HCT116 (cell line): Measurements from ENCODE around the gene BMP15. TPM values are rescaled to one million over a fixed set of nuclear protein-coding genes. Genes with fewer than 3 reads are reported as not detected.

ENCODE experiments used
- ATAC-seq: fragments of 200-7000 bp; cut with Tn5 transposase; 2 replicates; pipeline ENCODE4 v1.9.1; 2020; ENCODE audit warnings: mild to moderate bottlenecking, moderate library complexity
- BruUV-seq: library from RNA; stranded (reverse); fragments of 400-500 nt; replicated peaks from 2 replicates; lab custom pipeline; 2021; lab: Mats Ljungman, UMichigan
- CTCF ChIA-PET: fragments of 300-600 bp; sonication (Branson Sonifier 250); formaldehyde crosslinking; loops from one replicate; lab custom pipeline; 2021; ENCODE audit warnings: antibody characterized with exemption; lab: Charles Lee
- POLR2A ChIA-PET: fragments of 300-600, 350-600 bp; sonication (Branson Sonifier 250); formaldehyde crosslinking; loops from one replicate; lab custom pipeline; 2021; ENCODE audit warnings: antibody characterized with exemption; lab: Charles Lee
- RAD21 ChIA-PET, 2 experiments: fragments of 300-600 bp; sonication (Branson Sonifier 250); formaldehyde crosslinking; loops; one replicate each; lab custom pipeline; 2023; ENCODE audit warnings: low total read pairs in 2 of 2; ENCODE audit not compliant: uncharacterized antibody in 2 of 2, unreplicated experiment in 2 of 2, low non-redundant PET in 1 of 2; lab: Charles Lee
- DNase-seq: peaks from one replicate; pipeline ENCODE4 v3.0.0-alpha.2; 2010; ENCODE audit warnings: low read depth, low spot score
- H2AFZ ChIP-seq: fragments of 200-600 bp; shearing (Covaris generic), sonication (generic); 2 replicates; pipeline ENCODE4 v1.6.1; 2017; ENCODE audit warnings: low read depth, mixed run types, mixed read lengths, antibody characterized with exemption, low read length; ENCODE audit not compliant: poor library complexity, severe bottlenecking
- H3K27ac ChIP-seq: 2 replicates; pipeline ENCODE4 v1.5.1; 2012; ENCODE audit warnings: low read depth, low read length
- H3K27me3 ChIP-seq: fragments of 200-600 bp; sonication (generic); 2 replicates; pipeline ENCODE4 v1.6.1; 2016; ENCODE audit warnings: mixed run types, low read length, mixed read lengths; ENCODE audit not compliant: insufficient read depth
- H3K36me3 ChIP-seq, 2 experiments: fragments of 200-500 bp in 1 of 2; fragments of 200-600 bp in 1 of 2; sonication (Bioruptor generic) in 1 of 2; sonication (generic) in 1 of 2; 2 replicates each; pipeline versions ENCODE4 v1.5.1 to v1.6.1; 2014 to 2016; ENCODE audit warnings: low read length in 2 of 2, inconsistent platforms in 1 of 2, mixed read lengths in 1 of 2, mixed run types in 1 of 2; ENCODE audit not compliant: insufficient read depth in 2 of 2, control insufficient read depth in 1 of 2
- H3K4me1 ChIP-seq, 2 experiments: fragments of 200-600 bp in 1 of 2; sonication (generic) in 1 of 2; 2 replicates each; pipeline versions ENCODE4 v1.5.1 to v1.6.1; 2012 to 2017; ENCODE audit warnings: low read length in 2 of 2, inconsistent platforms in 1 of 2, mild to moderate bottlenecking in 1 of 2, mixed read lengths in 1 of 2, mixed run types in 1 of 2, moderate library complexity in 1 of 2; ENCODE audit not compliant: insufficient read depth in 2 of 2, control insufficient read depth in 1 of 2
- H3K4me2 ChIP-seq: fragments of 200-600 bp; sonication (generic); 2 replicates; pipeline ENCODE4 v1.6.1; 2017; ENCODE audit warnings: mixed run types, low read length, mixed read lengths
- H3K4me3 ChIP-seq, 2 experiments: fragments of 200-600 bp in 1 of 2; sonication (generic) in 1 of 2; replicated peaks in 1 of 2; 2 replicates each; pipeline ENCODE4 v1.5.1; 2011 to 2016; ENCODE audit warnings: low read length in 2 of 2, control low read depth in 1 of 2, low read depth in 1 of 2, mild to moderate bottlenecking in 1 of 2, mixed read lengths in 1 of 2, mixed run types in 1 of 2
- H3K79me2 ChIP-seq: fragments of 200-600 bp; sonication (generic); 2 replicates; pipeline ENCODE4 v1.6.1; 2017; ENCODE audit warnings: mild to moderate bottlenecking, mixed run types, low read length, moderate library complexity, mixed read lengths; ENCODE audit not compliant: insufficient read depth
- H3K9ac ChIP-seq: fragments of 200-600 bp; sonication (generic); 2 replicates; pipeline ENCODE4 v1.6.1; 2016; ENCODE audit warnings: low read length, mixed read lengths
- H3K9me2 ChIP-seq: fragments of 200-600 bp; sonication (generic), shearing (Covaris generic); 2 replicates; pipeline ENCODE4 v1.6.1; 2017; ENCODE audit warnings: mixed run types, mild to moderate bottlenecking, moderate library complexity; ENCODE audit not compliant: insufficient read depth
- H3K9me3 ChIP-seq, 2 experiments: fragments of 200-500 bp in 1 of 2; fragments of 200-600 bp in 1 of 2; sonication (Bioruptor generic) in 1 of 2; sonication (generic) in 1 of 2; 2 replicates each; pipeline ENCODE4 v1.6.1; 2014 to 2017; ENCODE audit warnings: low read length in 2 of 2, mixed read lengths in 2 of 2, inconsistent platforms in 1 of 2, low read depth in 1 of 2, mild to moderate bottlenecking in 1 of 2, mixed run types in 1 of 2, moderate library complexity in 1 of 2; ENCODE audit not compliant: control insufficient read depth in 1 of 2, insufficient read depth in 1 of 2
- H4K20me1 ChIP-seq: fragments of 200-600 bp; sonication (generic), shearing (Covaris generic); 2 replicates; pipeline ENCODE4 v1.6.1; 2017; ENCODE audit warnings: mixed run types, mild to moderate bottlenecking, moderate library complexity; ENCODE audit not compliant: insufficient read depth
- CEBPB ChIP-seq: IDR thresholded peaks from 2 replicates; pipeline ENCODE4 v1.6.1; 2012; ENCODE audit warnings: low read depth
- CTCF ChIP-seq, 3 experiments: fragments of 200-600 bp in 1 of 3; sonication (generic) in 1 of 3; IDR thresholded peaks in 2 of 3; conservative IDR thresholded peaks in 1 of 3; 2 replicates each; pipeline ENCODE4 v1.5.1; 2012 to 2017; ENCODE audit warnings: low read depth in 2 of 3, low read length in 2 of 3, antibody characterized with exemption in 1 of 3, borderline replicate concordance in 1 of 3, control low read depth in 1 of 3, mild to moderate bottlenecking in 1 of 3, mixed read lengths in 1 of 3, mixed run types in 1 of 3, moderate library complexity in 1 of 3; ENCODE audit not compliant: insufficient read depth in 1 of 3
- EGR1 ChIP-seq: IDR thresholded peaks from 2 replicates; pipeline ENCODE4 v1.6.1; 2012; ENCODE audit warnings: low read depth
- ELF1 ChIP-seq: IDR thresholded peaks from 2 replicates; pipeline ENCODE4 v1.6.1; 2012; ENCODE audit warnings: low read depth, borderline replicate concordance
- EZH2phosphoT487 ChIP-seq: fragments of 200-600 bp; IDR thresholded peaks from 2 replicates; pipeline ENCODE4 v1.6.1; 2018; ENCODE audit warnings: antibody characterized with exemption, borderline replicate concordance
- MAX ChIP-seq: IDR thresholded peaks from 2 replicates; pipeline ENCODE4 v1.6.1; 2012
- POLR2AphosphoS5 ChIP-seq: IDR thresholded peaks from 2 replicates; pipeline ENCODE4 v1.6.1; 2011; ENCODE audit warnings: mild to moderate bottlenecking, low read depth, low read length, moderate library complexity
- RAD21 ChIP-seq: IDR thresholded peaks from 2 replicates; pipeline ENCODE4 v1.6.1; 2012; ENCODE audit warnings: low read depth, mild to moderate bottlenecking
- REST ChIP-seq: IDR thresholded peaks from 2 replicates; pipeline ENCODE4 v1.6.1; 2012; ENCODE audit warnings: low read depth
- SIN3A ChIP-seq: IDR thresholded peaks from 2 replicates; pipeline ENCODE4 v1.6.1; 2012; ENCODE audit warnings: low read depth
- SRF ChIP-seq: IDR thresholded peaks from 2 replicates; pipeline ENCODE4 v1.6.1; 2012; ENCODE audit warnings: low read depth
- TCF7L2 ChIP-seq: IDR thresholded peaks from 2 replicates; pipeline ENCODE4 v1.7.0; 2011; ENCODE audit warnings: borderline replicate concordance, inconsistent platforms; ENCODE audit not compliant: insufficient read depth, insufficient read length; ENCODE audit errors: extremely low read depth
- YY1 ChIP-seq: IDR thresholded peaks from 2 replicates; pipeline ENCODE4 v1.6.1; 2011; ENCODE audit warnings: low read length, low read depth, moderate library complexity, mild to moderate bottlenecking; ENCODE audit not compliant: insufficient replicate concordance; ENCODE audit errors: extremely low read depth
- ZFX ChIP-seq: fragments of 450-650 bp; IDR thresholded peaks from 2 replicates; pipeline ENCODE4 v1.6.1; 2017
- intact Hi-C: fragments of 100-400 bp; cut with micrococcal nuclease; formaldehyde crosslinking; loops from 2 replicates; pipeline ENCODE4 v1.10.0; 2022
- total RNA-seq: library from RNA; stranded (reverse); gene quantifications from one replicate; pipeline ENCODE4 v1.2.1, GENCODE V29; 2021; ENCODE audit not compliant: unreplicated experiment
- TF ChIP-seq, protein P1 (sequence below): IDR thresholded peaks from 2 replicates; pipeline ENCODE4 v1.6.1; 2012
- TF ChIP-seq, protein P2 (sequence below): IDR thresholded peaks from 2 replicates; pipeline ENCODE4 v1.6.1; 2011; ENCODE audit warnings: mild to moderate bottlenecking, low read length, moderate library complexity; ENCODE audit not compliant: insufficient replicate concordance; ENCODE audit errors: extremely low read depth

The BMP15 gene
- total RNA-seq, 1 experiment from 2014 or later, result not detected

- CTCF ChIA-PET, result no interaction called here
- H3K36me3 ChIP-seq, result no peaks in the 10 kb centered on the region
Observed at GRCh38 chrX:50877310-50877709, 33.2 kb upstream of the BMP15 start.

More at GRCh38 chrX:50877310-50877709, 33.2 kb upstream of the BMP15 start:
- Histone ChIP-seq H3K9me3 (no peaks in the 10 kb centered on the region), H3K79me2 (no peaks in the 10 kb centered on the region), H3K9me2 (no peaks in the 10 kb centered on the region), H3K4me2 (no peak overlapping the region), H2AFZ (no peak overlapping the region), H3K4me1 (peaks cover 0 to 6% of the 10 kb centered on the region in 2 experiments; a peak in 2 of 4 replicates), H3K27me3 (no peaks in the 10 kb centered on the region), H4K20me1 (no peaks in the 10 kb centered on the region), H3K9ac (no peak overlapping the region), H3K27ac (no peak overlapping the region), H3K4me3 (no peak overlapping the region)
- no TSS peak for BruUV-seq
- ChIA-PET RAD21 (no interaction called here), POLR2A (no interaction called here)
- DNase-seq (no peak), ATAC-seq (no peak)
- TF ChIP-seq, protein P1, sequence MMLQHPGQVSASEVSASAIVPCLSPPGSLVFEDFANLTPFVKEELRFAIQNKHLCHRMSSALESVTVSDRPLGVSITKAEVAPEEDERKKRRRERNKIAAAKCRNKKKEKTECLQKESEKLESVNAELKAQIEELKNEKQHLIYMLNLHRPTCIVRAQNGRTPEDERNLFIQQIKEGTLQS, result no peak
- TF ChIP-seq SRF, result no peak
- no peak for TF ChIP-seq REST
- no peak for TF ChIP-seq CEBPB
- no peak for TF ChIP-seq EZH2phosphoT487
- TF ChIP-seq TCF7L2, result no peak
- TF ChIP-seq POLR2AphosphoS5, result no peak
- no peak for TF ChIP-seq ELF1
- TF ChIP-seq CTCF (IDR thresholded peaks at IDR 0.05 in 2 of 3, conservative IDR thresholded peaks at IDR 0.05 in 1 of 3; ENCODE audit: borderline replicate concordance in 1 of 3, insufficient read depth in 1 of 3, low read depth in 2 of 3, low read length in 2 of 3), result no peak
- TF ChIP-seq YY1, result no peak
- TF ChIP-seq RAD21, result no peak
- TF ChIP-seq ZFX, result no peak
- TF ChIP-seq EGR1, result no peak
- no peak for TF ChIP-seq MAX
- TF ChIP-seq, protein P2, sequence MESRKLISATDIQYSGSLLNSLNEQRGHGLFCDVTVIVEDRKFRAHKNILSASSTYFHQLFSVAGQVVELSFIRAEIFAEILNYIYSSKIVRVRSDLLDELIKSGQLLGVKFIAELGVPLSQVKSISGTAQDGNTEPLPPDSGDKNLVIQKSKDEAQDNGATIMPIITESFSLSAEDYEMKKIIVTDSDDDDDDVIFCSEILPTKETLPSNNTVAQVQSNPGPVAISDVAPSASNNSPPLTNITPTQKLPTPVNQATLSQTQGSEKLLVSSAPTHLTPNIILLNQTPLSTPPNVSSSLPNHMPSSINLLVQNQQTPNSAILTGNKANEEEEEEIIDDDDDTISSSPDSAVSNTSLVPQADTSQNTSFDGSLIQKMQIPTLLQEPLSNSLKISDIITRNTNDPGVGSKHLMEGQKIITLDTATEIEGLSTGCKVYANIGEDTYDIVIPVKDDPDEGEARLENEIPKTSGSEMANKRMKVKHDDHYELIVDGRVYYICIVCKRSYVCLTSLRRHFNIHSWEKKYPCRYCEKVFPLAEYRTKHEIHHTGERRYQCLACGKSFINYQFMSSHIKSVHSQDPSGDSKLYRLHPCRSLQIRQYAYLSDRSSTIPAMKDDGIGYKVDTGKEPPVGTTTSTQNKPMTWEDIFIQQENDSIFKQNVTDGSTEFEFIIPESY, result no peak
- no peak for TF ChIP-seq SIN3A
- intact Hi-C loops, result no loop called here
